GM12892 (cell line): Measurements from ENCODE around the gene TOX3.

Experiments
- DNase-seq: peaks from one replicate; pipeline ENCODE4 v3.0.0; 2011; ENCODE audit not compliant: insufficient read length
- FAIRE-seq: peaks from 2 replicates; lab custom pipeline; 2011; peaks lifted over from hg19 to GRCh38; lab: Jason Lieb, UNC
- POLR2A ChIP-seq: IDR thresholded peaks from 2 replicates; pipeline ENCODE4 v1.6.1; 2011; ENCODE audit warnings: low read depth, low read length, control low read depth
- POLR2AphosphoS5 ChIP-seq: IDR thresholded peaks from 2 replicates; pipeline ENCODE4 v1.6.1; 2011; ENCODE audit warnings: low read depth, low read length, control low read depth
- TAF1 ChIP-seq: IDR thresholded peaks from 2 replicates; pipeline ENCODE4 v1.6.1; 2011; ENCODE audit warnings: low read depth, mild to moderate bottlenecking, control low read depth, low read length, borderline replicate concordance

The TOX3 gene

DNA sequence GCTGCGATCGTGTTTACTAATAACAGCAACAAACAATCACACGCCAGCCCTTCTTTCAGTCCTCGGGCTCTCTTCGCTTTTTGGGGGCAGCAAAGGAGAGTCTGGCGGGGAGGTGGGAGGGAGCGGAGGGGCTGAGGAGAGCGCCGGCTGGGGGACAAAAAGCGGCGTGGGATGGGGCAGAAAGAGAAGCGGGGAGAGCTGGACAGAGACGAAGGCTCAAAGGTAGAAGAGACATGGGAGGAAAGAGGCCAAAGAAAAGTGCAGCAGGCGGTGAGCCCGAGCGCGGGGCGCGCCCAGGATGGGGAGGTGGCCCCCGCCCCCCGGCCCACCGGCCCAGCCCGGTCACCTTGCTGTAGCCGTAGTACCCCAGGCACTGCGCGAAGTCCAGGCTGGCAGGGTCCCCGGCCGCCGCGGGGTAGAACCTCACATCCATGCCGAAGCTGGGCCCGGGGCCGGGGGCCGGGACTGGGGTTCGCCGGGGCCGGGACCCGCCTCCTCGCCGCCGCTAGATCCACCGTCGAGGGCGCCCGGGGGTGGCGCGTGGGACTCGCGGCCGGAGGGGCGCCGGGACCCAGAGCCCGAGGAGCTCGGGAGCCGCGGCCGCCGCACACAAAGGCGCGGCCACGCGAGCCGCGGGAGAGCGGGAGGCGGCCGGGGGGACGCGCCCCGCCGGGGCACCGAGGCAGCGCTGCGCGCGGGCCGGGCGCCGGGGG is 496 bp downstream of the TOX3 start:
- FAIRE-seq = no peak
- DNase-seq = no peak
- TF ChIP-seq POLR2A (no peak), POLR2AphosphoS5 (no peak), TAF1 (no peak)

- TF ChIP-seq POLR2A (no peak), POLR2AphosphoS5 (no peak)
- FAIRE-seq = no peak
- no peak for DNase-seq
Measured at GRCh38 chr16:52545898-52546266, 1.1 kb downstream of the TOX3 start.

GRCh38 chr16:52545222-52545897 is 1.6 kb downstream of the TOX3 start:
- no peak for TF ChIP-seq POLR2A
- no peak for TF ChIP-seq POLR2AphosphoS5
- no peak for TF ChIP-seq TAF1
- no peak for DNase-seq
- FAIRE-seq = no peak

DNA sequence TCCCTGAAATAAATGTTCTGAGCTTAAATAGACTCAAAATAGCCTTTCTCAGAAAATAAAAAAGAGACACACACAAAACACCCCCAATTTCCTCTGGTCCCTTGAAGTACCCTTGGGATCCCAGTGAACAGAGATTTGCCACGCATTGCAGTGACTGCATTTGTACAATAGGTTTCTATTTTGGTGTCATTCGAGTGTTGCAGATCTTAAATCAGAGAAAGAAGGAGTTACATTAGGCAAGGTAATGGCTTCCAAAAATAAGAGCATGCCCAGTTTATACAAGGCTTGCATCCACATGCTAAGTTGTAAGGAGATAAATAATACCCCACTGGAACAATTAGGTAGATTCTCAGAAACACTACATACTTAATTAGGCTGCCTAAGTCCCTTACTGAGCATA is 2.2 kb downstream of the TOX3 start:
- FAIRE-seq (no peak), DNase-seq (no peak)
- TF ChIP-seq POLR2AphosphoS5 (no peak), POLR2A (no peak), TAF1 (no peak)

DNA sequence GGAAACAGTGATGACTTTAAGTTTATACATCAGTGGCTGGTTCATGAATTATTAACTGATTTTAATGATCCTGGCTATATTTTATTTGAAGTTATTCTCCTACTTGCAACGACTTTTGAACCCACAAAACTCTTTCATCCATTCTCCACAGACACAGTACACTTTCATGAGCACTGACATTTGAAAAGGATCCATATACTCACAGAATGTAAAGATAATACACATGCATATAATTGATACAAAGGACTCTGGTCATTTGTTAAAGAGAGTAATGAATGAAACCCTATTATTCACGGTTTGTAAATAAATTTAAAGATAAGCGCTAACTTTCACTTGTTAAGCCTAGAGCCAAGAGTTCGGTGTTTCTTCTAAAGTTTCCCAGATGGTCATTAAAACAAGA is 3.3 kb downstream of the TOX3 start:
- TF ChIP-seq POLR2A = no peak
- TF ChIP-seq TAF1 = no peak
- no peak for TF ChIP-seq POLR2AphosphoS5
- no peak for DNase-seq
- no peak for FAIRE-seq

- no peak for DNase-seq
- no peak for FAIRE-seq
- TF ChIP-seq TAF1 = no peak
- no peak for TF ChIP-seq POLR2A
- no peak for TF ChIP-seq POLR2AphosphoS5
Measured at GRCh38 chr16:52540910-52541309, 6.0 kb downstream of the TOX3 start.

GRCh38 chr16:52539191-52539590 is 7.8 kb downstream of the TOX3 start:
- FAIRE-seq = no peak
- no peak for DNase-seq
- TF ChIP-seq POLR2A (no peak), POLR2AphosphoS5 (no peak), TAF1 (no peak)

GRCh38 chr16:52538511-52538910 is 8.4 kb downstream of the TOX3 start:
- TF ChIP-seq POLR2AphosphoS5 = no peak
- no peak for DNase-seq
- FAIRE-seq = no peak

DNA sequence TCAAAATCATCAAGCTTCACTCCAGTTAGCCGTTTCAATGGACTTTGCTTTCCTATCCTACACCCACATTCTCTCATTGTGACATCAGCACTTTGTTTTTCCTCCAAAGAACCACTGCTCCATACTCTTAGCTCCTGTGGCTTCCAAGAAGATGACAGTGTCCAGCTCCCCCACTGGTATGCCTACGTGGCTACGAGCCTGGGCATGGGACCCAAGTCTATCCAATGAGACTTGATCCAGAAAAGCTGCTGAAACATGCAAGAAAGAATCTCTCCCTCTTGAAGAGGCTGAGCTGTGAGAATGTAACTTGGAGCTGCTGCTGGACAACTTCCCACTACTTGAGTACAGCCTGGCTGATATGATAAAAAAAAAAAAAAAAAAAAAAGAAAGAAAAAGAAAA is 9.4 kb downstream of the TOX3 start:
- TF ChIP-seq POLR2AphosphoS5 (no peak), POLR2A (no peak), TAF1 (no peak)
- FAIRE-seq (no peak), DNase-seq (no peak)

GRCh38 chr16:52535076-52535475 is 11.9 kb downstream of the TOX3 start:
- DNase-seq (no peak), FAIRE-seq (no peak)
- TF ChIP-seq TAF1 (no peak), POLR2A (no peak), POLR2AphosphoS5 (no peak)

DNA sequence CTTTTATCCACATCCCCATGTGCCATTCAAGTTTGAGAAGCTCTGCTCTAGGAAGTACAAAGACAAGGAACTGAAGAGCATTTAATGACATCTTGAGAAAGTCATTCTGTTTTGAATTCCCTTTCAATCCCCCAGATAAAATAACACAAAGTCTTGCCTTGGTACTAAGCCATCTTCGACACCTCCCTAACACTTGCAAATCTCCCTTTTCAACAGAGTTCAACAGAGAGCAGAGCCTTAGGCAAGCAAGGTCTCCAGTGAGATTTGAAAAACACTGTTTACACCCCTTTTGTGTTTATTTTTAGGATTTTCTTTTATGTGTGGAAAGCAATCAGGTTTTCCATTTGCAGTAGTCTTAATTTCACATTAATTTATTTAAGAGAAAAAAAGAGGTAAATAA is 13.6 kb downstream of the TOX3 start:
- DNase-seq = no peak
- FAIRE-seq = no peak
- no peak for TF ChIP-seq POLR2A
- TF ChIP-seq POLR2AphosphoS5 = no peak
- TF ChIP-seq TAF1 = no peak

GRCh38 chr16:52532384-52532783 is 14.6 kb downstream of the TOX3 start:
- FAIRE-seq = no peak
- DNase-seq = no peak
- TF ChIP-seq POLR2A (no peak), TAF1 (no peak), POLR2AphosphoS5 (no peak)

GRCh38 chr16:52529226-52529625 is 17.7 kb downstream of the TOX3 start:
- TF ChIP-seq POLR2AphosphoS5 (no peak), TAF1 (no peak), POLR2A (no peak)
- FAIRE-seq = no peak

More at GRCh38 chr16:52529226-52529625, 17.7 kb downstream of the TOX3 start:
- no peak for DNase-seq
